Neural crest cell (in vitro differentiated cells): ENCODE data around the gene ADGRD2. TPM values are rescaled to one million over a fixed set of nuclear protein-coding genes. Genes with fewer than 3 reads are reported as not detected.

Source experiments
- DNase-seq: peaks from one replicate; pipeline ENCODE4 v3.0.0; 2021; ENCODE audit warnings: low read depth, mixed read lengths, low spot score
- H3K27ac Mint-ChIP-seq: one replicate; pipeline ENCODE4 v1.8.0; 2021; ENCODE audit warnings: mild to moderate bottlenecking, mixed read lengths; ENCODE audit not compliant: unreplicated experiment
- H3K27me3 Mint-ChIP-seq: 2 replicates; pipeline ENCODE4 v1.8.0; 2021; ENCODE audit warnings: low read depth, mild to moderate bottlenecking, mixed read lengths
- H3K36me3 Mint-ChIP-seq: 2 replicates; pipeline ENCODE4 v1.8.0; 2021; ENCODE audit warnings: low read depth, mild to moderate bottlenecking, mixed read lengths
- H3K4me1 Mint-ChIP-seq: 2 replicates; pipeline ENCODE4 v1.8.0; 2021; ENCODE audit warnings: mixed read lengths
- H3K4me3 Mint-ChIP-seq: one replicate; pipeline ENCODE4 v1.8.0; 2021; ENCODE audit warnings: mild to moderate bottlenecking, mixed read lengths
- H3K9me3 Mint-ChIP-seq: 2 replicates; pipeline ENCODE4 v1.8.0; 2021; ENCODE audit warnings: mixed read lengths
- total RNA-seq: library from RNA; stranded (reverse); gene quantifications from 2 replicates; pipeline ENCODE4 v1.2.1, GENCODE V29; 2021
- TF ChIP-seq, protein P1 (sequence below): fragments of 200-600 bp; sonication (generic); conservative IDR thresholded peaks from 2 replicates; pipeline ENCODE4 v1.5.0; 2021; ENCODE audit warnings: antibody characterized with exemption, mild to moderate bottlenecking

The ADGRD2 gene
- total RNA-seq, 1 donor from 2014 or later: 0.44 TPM

DNA sequence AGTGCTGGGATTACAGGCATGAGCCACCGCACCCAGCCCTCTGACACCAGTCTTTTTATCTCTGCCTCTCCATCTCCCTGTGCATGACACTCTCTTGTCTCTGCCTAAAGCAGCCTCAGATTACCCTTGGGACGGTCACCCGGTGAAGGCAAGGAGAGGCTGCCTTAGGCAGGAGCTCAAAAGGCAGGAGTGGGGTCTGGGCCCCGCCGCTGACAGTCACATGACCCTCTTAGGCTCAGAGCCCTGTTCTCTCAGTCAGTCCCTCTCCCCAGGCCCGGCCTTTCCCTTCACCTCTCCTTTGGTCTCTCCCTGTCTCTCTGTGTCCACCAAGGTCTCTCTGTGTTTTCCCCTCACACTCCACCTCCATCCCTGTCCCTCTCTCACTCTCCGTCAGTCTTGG lies 22.5 kb downstream of the ADGRD2 start:
- DNase-seq: no peak
- Mint-ChIP-seq H3K9me3 (no peaks in the 10 kb centered on the region), H3K27ac (peak overlapping the region; percentile 57), H3K27me3 (no peaks in the 10 kb centered on the region), H3K4me1 (no peaks in the 10 kb centered on the region), H3K4me3 (no peak overlapping the region), H3K36me3 (no peaks in the 10 kb centered on the region)
- TF ChIP-seq, protein P1, sequence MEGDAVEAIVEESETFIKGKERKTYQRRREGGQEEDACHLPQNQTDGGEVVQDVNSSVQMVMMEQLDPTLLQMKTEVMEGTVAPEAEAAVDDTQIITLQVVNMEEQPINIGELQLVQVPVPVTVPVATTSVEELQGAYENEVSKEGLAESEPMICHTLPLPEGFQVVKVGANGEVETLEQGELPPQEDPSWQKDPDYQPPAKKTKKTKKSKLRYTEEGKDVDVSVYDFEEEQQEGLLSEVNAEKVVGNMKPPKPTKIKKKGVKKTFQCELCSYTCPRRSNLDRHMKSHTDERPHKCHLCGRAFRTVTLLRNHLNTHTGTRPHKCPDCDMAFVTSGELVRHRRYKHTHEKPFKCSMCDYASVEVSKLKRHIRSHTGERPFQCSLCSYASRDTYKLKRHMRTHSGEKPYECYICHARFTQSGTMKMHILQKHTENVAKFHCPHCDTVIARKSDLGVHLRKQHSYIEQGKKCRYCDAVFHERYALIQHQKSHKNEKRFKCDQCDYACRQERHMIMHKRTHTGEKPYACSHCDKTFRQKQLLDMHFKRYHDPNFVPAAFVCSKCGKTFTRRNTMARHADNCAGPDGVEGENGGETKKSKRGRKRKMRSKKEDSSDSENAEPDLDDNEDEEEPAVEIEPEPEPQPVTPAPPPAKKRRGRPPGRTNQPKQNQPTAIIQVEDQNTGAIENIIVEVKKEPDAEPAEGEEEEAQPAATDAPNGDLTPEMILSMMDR: no peak

DNA sequence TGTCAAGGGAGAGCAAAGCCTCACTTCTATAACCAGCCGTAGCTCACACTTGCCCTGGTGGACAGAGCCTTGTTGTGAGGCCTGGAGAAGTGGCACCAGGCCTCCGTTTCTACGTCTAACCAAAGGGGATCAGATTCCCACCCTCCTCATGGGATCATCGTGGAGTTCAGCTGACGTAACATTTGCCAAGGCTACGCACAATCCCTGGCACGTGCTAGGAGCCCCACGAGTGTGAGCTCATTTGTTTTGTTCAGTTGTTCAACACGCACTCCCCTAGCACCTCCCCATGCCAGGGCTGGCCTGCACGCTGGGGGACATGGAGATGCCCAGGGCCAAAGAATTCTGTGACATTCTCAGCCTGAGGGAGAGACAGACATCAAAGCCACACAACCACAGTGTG lies 23.1 kb downstream of the ADGRD2 start:
- DNase-seq: no peak
- Mint-ChIP-seq H3K36me3 (no peaks in the 10 kb centered on the region), H3K27ac (peak overlapping the region; percentile 57), H3K27me3 (no peaks in the 10 kb centered on the region), H3K4me1 (peaks cover 4% of the 10 kb centered on the region), H3K9me3 (no peaks in the 10 kb centered on the region), H3K4me3 (no peak overlapping the region)
- TF ChIP-seq, protein P1: no peak

DNA sequence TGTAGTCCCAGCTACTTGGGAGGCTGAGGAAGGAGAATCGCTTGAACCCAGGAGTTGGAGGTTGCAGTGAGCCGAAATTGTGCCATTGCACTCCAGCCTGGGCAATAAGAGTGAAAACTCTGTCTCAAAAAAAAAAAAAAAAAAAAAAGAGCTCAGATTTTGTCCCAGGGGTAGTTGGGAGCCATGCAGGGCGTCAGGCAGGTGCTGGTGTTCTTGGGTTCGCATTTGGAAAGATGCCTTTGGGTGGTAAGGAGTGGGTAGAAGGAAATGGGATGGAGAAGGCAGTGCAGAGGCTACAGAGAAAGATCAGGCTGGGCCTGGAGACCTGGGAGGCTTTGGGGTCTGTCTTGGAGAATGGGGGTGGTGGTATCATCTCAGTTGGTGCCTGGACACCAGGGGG lies 23.9 kb downstream of the ADGRD2 start:
- no peak for DNase-seq
- Mint-ChIP-seq H3K9me3 (no peaks in the 10 kb centered on the region), H3K27ac (no peak overlapping the region), H3K4me3 (no peak overlapping the region), H3K36me3 (no peaks in the 10 kb centered on the region), H3K4me1 (peaks cover 7% of the 10 kb centered on the region), H3K27me3 (no peaks in the 10 kb centered on the region)
- TF ChIP-seq, protein P1: no peak

DNA sequence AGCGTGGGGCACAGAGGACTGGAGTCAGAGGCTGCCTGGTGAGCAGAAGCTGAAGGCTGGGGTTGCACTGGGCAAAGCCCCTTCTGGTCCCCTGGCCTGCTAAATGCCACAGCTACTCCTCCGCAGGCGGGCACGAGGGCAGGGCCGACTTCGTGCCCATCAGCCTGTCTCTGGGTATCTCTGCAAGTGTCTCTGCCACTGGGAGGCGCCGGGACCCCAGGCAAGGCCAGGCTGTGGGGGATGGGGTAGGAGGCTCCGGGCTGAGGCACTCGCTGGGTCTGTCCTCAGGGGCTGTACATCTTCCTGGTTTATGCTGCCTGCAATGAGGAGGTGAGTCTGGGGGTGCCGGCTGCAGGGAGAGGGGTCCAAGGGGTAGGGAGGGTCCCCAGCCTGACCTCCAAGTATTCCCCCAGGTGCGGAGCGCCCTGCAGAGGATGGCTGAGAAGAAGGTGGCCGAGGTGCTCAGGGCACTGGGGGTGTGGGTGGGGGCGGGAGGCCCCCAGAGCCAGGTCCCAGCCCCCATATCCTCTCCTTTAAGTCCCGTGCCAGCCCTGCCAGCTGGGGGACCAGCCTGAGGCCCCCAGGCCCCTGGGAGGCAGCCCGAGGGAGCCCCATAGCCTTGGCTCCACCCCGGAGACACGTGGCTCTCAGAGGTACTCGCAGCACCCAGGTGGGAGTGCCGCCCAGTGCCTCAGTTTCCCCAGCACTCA lies 25.1 kb downstream of the ADGRD2 start:
- no peak for DNase-seq
- TF ChIP-seq, protein P1: no peak
- Mint-ChIP-seq H3K27ac (no peak overlapping the region), H3K4me3 (no peak overlapping the region), H3K9me3 (no peaks in the 10 kb centered on the region), H3K4me1 (peaks cover 12% of the 10 kb centered on the region), H3K36me3 (no peaks in the 10 kb centered on the region), H3K27me3 (peaks cover 6% of the 10 kb centered on the region)

DNA sequence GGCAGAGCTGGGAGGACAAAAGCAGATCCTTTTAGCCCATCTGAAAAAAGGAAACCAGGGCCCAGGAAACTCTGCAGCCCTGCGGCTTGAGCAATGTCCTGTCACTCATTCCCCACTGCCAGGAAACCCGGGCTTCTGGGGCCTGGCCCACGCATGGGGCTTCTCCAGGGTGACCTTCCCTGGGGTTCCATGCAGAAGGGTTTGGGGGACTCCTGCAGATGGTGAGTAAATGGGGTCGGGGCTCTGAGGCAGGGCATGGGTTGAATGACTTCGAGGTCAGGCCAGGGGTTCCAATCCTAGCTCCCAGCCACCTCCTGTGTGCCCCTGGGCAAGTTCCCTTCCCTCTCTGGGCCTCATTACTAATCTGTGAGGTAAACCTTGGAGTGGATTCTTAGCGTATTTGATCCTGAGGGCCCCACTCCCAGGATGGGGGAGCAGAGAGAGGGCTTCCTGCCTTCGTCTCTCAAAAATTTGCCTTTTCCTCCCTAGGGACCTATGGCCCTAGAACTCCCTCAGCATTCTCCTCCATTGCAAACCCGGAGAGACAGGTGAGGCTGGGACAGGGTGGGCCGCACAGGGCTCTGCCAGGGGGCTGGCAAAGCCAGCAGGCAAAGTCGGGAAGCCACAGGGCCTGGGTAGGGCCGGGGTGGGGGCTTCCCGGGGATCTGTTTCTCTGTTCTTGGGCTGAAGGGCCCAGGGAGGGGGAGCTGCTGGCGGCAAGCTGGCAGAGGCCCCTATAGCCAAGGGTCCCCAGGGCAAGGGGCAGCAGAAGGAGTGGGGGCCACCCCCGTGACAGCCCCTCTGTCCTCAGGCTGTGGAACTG lies 25.8 kb downstream of the ADGRD2 start:
- H3K4me1 Mint-ChIP-seq: peaks cover 15% of the 10 kb centered on the region
- no peaks in the 10 kb centered on the region for H3K9me3 Mint-ChIP-seq
- TF ChIP-seq, protein P1: no peak
- H3K4me3 Mint-ChIP-seq: peak overlapping the region; percentile 38
- no peak for DNase-seq
- H3K27ac Mint-ChIP-seq: no peak overlapping the region
- peaks cover 9% of the 10 kb centered on the region for H3K27me3 Mint-ChIP-seq
- no peaks in the 10 kb centered on the region for H3K36me3 Mint-ChIP-seq
